ENCODE data around the gene FSTL1.
"Not testable (repeated sequence)": the region's sequence is repeated elsewhere in the genome, so short reads cannot be mapped to it uniquely, and the experiment has no call there.

The FSTL1 gene

GRCh38 chr3:120410541-120410940 is 40.3 kb downstream of the FSTL1 start:
- no peak for DNase-seq

DNA sequence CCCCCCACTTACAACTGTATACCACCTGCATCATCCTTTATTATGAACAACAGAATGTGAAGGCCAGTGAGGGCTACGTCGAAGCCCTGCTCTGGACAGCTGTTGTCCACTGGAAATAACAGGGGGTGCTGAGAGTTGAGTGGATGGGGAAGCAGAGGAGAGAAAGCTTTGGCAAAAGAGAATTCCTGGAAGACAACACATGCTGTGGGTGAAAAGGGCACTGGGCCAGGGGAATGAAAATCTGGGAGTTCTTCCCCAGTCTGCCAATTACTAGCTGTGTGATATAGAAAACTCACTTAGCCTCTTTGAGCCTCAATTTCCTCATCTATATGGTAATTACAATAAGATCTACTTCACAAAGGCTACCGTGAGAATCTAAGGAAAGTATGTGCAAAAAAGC is 40.7 kb downstream of the FSTL1 start:
- DNase-seq: no peak

- DNase-seq: no peak
These were observed 43.1 kb downstream of the FSTL1 start for GRCh38 chr3:120407508-120408287.

DNA sequence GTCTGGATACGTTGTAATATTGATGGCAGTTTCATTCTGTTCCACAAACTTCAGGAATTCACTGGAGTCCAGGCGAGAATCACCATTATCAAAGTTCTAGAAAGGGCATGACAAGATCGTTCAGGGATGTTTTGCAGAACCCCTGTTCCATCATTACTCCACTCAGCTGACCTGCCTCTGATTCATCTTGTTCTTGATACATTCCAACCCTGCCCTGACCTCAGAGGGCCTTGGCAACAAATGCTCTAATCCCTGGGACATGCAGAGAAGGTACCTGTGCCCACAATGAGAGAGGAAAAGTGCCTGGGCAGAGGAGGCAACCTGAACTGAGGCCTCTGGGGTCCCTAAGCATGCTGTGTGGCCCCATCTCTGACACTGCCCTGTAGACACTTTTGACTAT is 45.9 kb downstream of the FSTL1 start:
- DNase-seq: no peak

DNA sequence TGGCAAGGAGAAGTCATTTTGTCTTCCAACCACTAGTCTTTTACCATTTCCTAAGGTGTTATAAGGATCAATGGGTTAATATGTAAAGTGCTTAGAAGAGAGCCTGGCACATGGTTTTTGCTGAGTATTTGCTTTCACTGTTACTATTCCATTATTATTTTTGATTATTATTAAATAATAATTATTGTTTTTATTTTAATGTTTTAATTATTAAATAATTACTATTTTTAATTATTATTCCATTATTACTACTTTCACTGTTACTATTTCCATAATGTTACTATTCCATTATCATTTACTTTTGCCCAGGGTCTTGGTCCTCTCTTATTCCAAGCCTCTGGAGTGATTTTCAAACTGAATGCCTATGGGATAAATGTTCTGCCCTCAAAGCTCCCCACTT is 48.5 kb downstream of the FSTL1 start:
- DNase-seq: no peak

DNA sequence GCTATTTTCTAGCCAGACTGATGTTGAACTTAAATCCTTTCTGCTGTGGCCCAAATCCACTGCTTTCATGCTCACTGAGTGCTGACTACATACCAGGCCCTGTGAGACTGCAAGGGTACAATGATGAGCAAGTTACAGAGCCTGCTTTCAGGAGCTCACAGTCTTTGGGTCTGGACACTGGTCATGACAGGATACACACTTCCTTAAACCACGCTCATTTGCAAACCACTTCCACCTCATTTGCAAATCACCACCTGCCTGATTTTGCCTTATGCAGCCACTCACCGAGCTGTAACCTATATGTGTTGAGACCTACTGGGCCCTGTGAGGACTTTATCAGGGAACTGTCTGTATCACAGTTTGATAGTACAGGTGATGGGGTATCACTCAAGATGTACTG is 51.4 kb downstream of the FSTL1 start:
- no peak for DNase-seq

- DNase-seq: no peak
These were observed 54.3 kb downstream of the FSTL1 start for GRCh38 chr3:120396469-120396868.

DNA sequence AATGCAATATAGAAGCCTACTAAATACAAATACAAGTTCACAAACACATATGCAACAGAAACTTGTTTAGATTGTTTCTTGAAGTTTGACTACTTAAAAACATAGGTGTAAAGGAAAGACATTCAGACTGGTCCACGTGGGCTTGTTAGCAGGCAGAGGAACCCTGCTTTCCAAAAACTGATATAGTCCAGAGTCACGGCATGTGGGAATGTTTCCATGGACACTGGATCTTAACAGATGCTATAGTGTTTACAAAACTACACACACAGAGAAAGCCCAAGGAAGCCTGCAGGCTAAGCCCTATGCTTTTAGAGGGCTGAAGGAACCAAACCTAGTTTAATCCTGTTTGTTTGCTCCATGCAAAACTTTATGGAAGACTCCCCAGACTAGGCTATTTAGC is 56.4 kb downstream of the FSTL1 start:
- no peak for DNase-seq

- no peak for DNase-seq
These were observed 57.0 kb downstream of the FSTL1 start for GRCh38 chr3:120393761-120394160.

- DNase-seq: no peak
These were observed 57.5 kb downstream of the FSTL1 start for GRCh38 chr3:120393243-120393642.

GRCh38 chr3:120382941-120383447 is 67.8 kb downstream of the FSTL1 start:
- DNase-seq: no peak

DNA sequence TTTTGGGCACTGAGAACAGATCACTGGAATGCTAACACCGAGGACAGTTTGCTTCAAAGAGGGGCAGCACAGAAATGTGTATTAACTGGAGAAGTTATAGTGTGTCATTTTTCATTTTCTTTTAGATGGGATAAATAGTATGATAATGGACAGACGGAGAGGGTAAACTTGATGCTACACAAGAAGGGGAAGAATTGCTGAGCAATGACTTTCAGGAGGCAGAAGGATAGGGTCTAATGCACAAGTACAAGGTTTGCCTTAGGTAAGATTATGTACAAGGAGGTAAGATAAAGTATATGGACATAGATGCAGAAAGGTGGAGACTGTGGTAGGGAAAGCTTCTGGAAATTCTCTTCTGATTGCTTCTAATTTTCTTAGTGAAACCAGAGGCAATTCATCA is 69.3 kb downstream of the FSTL1 start:
- DNase-seq: no peak

DNA sequence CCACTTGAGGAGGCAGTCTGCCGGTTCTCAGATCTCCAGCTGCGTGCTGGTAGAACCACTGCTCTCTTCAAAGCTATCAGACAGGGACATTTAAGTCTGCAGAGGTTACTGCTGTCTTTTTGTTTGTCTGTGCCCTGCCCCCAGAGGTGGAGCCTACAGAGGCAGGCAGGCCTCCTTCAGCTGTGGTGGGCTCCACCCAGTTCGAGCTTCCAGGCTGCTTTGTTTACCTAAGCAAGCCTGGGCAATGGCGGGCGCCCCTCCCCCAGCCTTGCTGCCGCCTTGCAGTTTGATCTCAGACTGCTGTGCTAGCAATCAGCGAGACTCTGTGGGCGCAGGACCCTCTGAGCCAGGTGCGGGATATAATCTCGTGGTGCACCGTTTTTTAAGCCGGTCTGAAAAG is 72.8 kb downstream of the FSTL1 start:
- not testable (repeated sequence) for DNase-seq

- DNase-seq: no peak
These were observed 80.3 kb downstream of the FSTL1 start for GRCh38 chr3:120370463-120370862.

DNA sequence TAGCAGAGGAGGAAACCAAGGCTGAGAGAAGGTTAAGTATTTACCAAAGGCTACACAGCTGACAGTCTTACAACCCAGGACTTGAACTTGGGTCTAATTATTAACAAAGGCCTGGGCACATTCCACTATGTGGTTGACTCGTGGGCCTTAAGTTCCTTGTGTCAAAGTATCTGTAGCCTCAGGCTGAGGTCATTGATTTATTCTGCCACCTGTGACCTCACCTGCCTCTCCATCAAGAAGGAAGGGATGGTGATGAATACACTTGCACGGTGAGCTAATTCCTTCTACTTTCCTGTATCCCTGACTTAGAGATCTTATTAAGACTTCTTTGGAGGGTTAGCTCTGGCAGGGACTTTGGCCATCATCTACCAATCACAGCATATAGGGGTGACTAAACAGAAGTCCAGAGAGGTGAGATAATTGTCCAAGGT is 81.7 kb downstream of the FSTL1 start:
- DNase-seq: no peak

GRCh38 chr3:120368172-120368571 is 82.6 kb downstream of the FSTL1 start:
- no peak for DNase-seq

DNA sequence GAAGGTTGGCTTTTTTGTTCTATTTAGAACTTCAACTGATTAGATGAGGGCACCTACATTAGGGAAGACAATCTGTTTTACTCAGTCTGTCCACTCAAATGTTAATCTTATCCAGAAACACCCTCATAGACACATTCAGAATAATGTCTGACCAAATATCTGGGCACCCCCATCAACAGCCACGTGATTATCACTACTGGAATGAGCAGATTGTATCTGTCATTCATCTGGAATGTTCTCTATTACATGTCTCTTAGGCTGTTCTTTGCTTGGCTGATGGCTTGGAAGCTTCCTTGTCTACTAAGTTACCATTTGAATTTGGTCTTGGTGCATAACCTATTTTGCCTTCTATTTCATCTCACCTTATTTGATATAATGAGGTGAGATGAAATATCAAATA is 86.0 kb downstream of the FSTL1 start:
- no peak for DNase-seq

DNA sequence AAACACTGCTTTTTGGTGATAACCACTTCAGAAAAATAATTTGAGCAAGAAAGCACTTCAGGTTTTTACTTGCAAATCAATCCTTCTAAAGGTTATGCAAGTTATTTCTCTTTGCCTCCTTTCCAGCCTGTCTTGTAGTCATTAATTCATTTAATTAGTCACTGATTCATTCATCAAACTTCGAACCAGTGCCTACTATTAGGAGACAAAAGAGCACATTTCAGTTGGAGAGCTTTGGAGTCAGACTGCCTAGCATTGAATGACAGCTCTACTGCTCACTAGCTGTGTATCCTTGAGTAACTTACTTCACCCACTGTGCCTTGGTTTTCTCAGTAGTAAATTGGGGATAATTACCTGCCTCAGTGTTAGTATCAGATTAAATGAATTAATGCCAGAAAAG is 86.7 kb downstream of the FSTL1 start:
- DNase-seq: no peak

DNA sequence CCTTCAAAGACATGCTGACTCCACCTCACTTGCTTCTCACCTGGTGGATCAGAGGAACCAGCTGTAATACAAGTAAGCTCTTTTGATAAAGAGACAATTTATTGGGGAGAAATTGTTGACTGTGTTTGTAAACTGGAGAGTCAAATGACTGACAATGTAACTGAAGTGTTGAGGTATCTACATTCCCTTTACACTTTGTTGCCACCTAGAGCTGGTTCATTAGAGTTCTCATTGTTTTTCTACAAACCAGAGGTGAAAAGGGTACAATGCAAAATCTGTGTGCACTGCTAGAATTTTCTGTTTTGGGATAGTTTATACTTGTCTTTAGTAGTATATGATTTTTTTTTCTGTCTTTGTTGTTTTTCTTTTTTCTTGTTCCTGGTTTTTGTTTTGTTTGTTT is 93.0 kb downstream of the FSTL1 start:
- DNase-seq: no peak

DNA sequence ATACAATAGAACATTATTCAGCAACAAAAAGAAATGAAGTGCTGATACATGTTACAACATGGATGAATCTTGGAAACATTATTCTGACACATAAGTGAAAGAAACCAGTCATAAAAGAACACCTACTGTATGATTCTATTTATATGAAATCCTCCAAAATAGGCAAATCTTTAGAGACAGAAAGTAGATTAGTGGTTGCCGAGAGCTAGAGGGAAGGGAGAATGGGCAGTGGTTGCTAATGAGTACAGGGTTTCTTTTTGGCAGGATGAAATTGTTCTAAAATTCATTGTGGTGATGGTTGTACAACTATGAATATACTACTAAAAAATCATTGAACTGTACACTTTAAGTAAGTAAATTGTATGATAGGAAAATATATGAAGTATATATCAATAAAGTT is 95.3 kb downstream of the FSTL1 start:
- no peak for DNase-seq

DNA sequence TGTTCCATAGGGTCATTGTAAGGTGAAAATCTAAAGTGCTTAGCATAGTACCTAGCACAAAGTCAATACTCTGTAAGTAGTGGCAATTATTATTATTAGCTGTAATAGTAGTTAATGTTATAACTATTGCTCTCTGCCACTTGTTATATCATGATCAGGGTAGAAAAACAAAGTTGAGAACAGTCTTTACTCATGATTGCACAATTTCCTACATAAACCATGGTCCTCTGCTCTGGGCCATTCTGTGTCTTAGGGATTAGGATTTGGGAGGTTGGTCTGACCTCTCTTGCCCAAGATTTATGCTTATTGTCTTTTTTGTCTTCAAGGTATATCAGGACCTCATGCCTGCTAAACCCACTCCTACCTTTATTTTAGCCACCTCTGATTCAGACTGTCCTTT is 97.3 kb downstream of the FSTL1 start:
- DNase-seq: no peak

DNA sequence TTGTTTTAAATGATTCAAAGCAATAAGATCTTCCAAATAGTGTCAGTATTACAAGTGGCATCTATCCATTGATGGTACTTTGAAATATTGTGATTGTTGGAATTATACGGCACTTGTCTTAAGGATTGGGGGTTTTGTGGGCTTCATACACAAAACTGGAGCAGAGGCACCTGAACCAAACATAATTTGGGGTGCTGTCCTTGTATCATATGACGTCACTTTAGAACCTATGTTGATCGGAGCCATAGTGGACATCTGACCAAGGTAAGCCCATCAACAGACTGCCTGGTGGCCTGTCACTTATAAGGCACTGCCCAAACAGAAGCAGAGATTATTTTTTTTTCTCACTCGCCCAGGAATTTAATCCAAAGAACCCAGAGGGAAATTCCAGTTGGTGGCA is 98.8 kb downstream of the FSTL1 start:
- DNase-seq: no peak

GRCh38 chr3:120350401-120350941 is 100.3 kb downstream of the FSTL1 start:
- no peak for DNase-seq

DNA sequence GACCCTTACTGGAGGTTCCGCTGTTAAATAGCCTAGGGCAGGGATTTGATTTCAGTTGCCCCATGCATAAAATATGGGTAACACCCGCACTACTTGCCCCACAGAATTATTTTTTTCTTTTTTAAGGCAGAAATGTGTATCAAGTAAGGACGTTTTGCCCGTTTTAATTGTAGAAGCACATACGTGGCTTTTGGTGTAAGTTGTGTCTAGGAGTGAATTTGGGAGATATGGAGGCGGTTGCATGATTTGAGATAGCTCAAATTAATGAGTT is 101.0 kb downstream of the FSTL1 start:
- no peak for DNase-seq
